ENCODE measurements around the gene CSPG4. TPM values are rescaled to one million over a fixed set of nuclear protein-coding genes. Genes with fewer than 3 reads are reported as not detected.
A peak's percentile ranks its signal among the peaks of the same experiment; 100 is the strongest.

The CSPG4 gene
- total RNA-seq, 2 donors from 2014 or later = 16.8 to 27.6 TPM

DNA sequence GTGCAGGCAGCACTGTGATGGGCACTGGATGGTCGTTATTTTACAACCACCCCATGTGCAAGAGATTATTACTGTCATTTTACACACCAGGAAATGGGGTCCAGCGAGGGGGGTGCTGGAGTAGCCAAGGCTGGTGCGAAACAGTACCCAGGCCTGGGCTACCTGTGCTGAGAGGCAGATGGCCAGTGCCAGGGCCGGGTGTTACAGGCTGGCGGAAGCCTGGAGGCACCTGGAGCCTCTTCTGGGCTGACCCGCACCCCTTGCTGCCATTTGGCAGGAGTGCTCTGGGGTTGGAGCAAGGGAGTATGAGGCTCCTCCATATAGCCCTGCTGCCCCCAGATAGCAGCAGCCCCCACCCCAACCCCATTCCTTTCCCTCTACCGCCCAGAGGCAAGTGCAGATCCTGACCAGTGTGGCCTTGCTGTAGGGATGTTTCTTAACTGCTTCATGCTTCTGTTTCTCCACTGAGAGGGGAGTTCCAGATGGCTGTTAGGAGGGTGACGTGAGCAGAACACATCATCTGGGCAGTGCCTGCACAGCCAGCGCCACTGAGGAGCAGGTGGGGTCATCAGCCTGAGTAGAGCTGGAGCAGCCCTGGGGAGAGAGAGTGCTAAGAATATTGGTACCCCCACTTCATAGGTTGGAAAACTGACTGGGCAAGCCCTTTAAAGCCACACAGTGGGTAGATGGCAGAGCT, 49.7 kb downstream of the CSPG4 start:
- ATAC-seq = no peak
- intact Hi-C loops (cut with DNase I) = no loop called here

DNA sequence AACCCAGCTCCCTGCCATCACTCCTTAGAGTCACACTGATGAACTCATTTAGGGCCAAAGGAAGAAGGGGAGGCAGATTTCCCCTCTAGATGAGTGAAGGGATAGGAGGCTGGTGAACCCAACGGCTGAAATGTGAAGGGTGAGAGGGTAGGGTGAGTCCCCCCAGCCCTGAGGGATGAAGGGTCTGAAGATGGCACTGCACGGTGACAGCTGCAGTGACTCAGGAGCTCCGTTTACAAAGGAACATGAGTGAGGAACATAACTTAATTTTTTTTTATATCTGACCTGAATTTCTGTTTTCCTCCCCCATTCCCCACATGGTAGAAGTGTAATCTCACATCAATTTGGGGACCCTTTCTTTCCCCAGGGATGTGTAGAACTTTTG, 50.9 kb downstream of the CSPG4 start:
- ATAC-seq = no peak
- intact Hi-C loops (cut with DNase I) = no loop called here
- no peak for DNase-seq

More for the DNA sequence above, 49.7 kb downstream of the CSPG4 start:
- DNase-seq = no peak

DNA sequence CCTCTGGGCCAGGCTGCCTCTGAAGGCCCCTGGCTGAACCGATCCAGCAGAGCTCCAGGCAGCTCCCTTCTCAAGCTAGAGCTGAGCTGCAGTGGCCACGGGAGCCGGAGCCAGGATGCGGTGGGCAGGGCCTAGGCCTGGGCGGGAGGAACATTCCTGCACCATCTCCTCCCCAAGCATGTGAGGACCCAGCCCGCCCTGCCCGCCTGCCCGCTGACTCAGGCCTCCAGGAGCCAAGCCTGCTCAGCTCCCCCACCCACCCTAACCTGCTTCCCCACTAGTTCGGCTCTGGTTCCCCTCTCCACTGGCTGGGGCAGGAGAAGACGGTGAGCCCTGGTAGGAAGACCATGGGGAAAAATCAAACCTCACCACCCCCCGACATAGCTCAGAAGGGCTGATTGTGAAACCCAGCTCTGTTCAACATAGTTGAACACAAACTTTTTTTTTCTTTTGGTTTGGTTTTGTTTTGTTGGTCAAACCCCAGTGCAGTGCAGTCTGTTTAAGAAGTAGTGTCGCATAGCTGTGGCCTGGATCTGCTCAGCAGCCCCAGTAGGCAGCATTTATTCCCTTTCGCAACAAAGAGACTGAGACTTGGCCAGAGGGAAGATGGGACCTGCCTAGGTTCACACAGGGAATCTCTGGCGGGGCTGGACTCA, 51.4 kb downstream of the CSPG4 start:
- ATAC-seq (peak; percentile 90 to 94), DNase-seq (peak; percentile 90)
- intact Hi-C loops (cut with DNase I) = no loop called here

DNA sequence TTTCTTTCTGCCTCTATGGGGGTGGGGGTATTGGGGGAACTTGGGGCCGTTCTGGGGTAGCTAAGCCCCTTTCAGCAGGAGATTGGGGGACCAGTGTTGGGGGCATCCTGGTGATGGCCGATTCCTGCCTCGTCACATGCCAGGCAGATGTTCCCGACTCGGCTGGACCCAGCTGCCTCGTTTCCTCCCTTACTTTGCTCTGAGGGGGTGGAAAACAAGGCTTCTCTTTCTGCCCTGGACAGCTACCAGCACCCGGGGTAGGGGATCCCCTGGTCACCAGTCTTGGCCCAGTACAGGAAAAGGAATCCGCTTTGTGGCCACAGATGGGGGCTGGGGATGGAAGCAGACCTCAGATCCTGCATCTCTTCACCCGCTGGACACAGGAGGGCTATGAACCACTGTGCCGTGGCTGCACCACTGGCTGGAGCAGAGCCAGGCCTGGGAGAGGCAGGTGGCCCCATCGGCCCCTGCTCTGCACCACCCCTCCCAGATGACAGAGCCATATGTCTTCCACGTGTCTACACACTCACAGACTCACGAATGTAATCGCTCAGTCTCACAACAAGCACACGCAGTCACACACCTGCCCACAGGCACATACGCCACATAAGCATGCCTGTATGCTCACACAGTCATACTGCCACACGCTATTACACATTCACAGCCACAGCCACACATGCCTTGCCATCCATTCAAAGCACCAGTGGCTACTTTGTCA, 52.6 kb downstream of the CSPG4 start:
- ATAC-seq (no peak), DNase-seq (no peak)
- intact Hi-C loops (cut with DNase I) = no loop called here

DNA sequence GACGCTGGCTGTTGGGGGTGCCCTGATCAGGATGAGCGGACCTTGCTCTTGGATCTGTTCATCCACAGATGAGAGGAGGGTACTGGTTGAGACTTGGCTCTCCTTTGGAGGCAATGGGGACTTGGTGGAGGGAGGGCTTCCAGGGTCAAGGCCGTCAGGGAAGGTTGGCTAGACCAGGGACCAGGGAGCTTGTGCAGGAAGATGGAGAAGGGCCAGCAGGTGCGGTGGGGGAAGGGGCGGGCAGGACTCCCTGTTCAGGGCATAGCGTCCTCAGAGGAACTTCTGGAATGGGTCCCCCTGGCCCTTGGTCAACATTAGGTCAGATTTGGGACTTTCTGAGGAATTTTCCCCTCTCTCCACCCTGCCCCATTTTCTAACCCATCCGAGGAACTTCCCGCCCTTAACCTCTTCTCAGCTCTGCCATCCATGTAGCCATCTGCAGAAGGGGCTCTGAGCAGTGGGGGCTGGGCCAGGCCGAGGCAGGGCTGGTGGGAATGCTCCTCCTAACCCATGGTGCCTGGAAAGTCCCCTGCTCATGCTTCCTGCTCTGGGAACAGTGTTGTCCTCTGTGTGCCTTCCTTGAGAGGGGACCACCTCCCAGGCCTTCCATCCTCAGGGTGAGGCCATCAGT, 53.4 kb downstream of the CSPG4 start:
- no peak for DNase-seq
- intact Hi-C loops (cut with DNase I) = no loop called here
- no peak for ATAC-seq

DNA sequence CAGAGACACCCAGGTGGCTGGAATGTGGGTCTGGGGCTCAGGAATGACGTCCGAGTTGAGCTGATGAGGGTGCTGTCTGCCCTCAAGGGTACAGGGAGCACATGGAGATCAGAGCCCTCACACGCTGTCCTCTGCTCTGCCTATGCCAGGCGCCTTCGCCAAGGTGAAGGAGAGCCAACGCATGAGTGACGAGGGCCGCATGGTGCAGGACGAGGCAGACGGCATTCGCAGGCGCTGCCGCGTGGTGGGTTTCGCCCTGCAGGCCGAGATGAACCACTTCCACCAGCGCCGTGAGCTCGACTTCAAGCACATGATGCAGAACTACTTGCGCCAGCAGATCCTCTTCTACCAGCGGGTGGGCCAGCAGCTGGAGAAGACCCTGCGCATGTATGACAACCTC, 55.8 kb downstream of the CSPG4 start:
- ATAC-seq (no peak), DNase-seq (no peak)
- intact Hi-C loops (cut with DNase I) = no loop called here

DNA sequence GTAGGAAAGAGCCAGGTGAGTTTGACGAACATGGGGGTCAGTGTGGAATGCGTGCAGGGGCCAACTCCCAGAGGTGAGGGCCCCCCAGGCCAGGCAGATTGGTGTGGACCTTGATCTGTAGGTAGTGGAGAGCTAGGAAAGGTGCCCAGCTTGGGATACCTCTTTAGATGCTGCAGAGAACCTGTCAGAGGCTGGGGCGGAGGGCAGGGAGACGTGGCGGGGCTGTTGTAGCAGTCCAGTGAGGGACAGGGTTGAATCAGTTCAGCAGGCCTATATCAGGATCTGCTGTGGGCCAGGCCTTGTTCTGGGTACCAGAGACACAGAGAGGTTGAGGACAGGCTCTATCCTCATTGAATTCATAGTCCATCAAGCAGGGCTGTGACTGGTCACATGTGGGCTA, 56.3 kb downstream of the CSPG4 start:
- intact Hi-C loops (cut with DNase I) = no loop called here
- ATAC-seq (no peak), DNase-seq (no peak)

DNA sequence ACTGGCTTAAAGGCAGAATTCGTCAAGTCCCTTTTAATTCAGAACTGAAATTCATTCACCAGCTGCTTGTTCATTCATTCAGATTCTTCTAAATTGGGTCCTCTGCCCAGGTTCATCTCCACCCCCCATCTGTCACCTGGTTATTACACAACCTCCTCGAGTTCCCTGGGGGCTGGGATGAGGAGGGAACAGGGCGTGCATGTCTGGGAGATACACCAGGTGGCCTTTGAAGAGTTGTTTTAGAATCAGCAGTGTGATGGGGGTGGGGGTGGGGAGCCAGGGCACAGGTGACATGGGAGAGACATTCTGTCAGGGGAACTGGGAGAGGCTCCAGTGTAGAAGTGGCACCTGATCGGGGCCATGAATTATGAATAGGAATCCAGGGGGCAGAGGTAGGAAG, 56.7 kb downstream of the CSPG4 start:
- no peak for ATAC-seq
- DNase-seq = no peak
- intact Hi-C loops (cut with DNase I) = no loop called here

DNA sequence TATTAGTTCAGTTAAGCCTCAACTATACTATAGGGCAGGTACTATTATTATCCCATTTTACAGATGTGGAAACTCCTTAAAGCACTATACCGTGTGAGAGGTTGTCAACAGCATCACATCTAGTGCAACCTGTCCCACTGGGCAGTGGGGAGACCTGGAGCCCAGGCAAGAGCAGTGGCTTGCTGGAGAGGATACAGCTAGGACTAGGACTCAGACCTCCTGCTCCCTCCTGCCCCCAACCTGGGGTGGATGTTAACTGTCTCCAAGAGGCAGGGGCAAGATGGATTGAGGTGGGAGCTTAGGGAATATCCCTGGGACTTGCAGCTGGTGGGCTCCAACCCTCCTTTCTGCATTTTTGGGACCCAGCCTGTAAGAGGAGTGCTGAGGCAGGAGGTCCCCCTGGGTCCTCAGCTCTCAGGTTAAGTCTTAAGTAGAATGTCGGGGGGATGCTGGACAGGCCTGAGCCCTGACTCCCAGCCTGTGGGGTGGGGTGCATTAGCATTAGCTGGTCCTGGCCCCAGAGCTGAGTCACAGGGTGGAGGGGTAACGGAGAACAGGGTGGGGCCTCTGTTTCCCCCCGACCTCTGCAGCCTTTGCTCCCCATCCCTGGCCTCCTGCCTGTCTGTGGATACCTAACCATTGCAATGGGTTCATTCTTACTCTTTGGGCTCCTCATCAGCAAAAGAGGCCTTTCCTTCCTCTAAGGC, 58.3 kb downstream of the CSPG4 start:
- ATAC-seq (no peak), DNase-seq (no peak)
- intact Hi-C loops (cut with DNase I) = no loop called here

DNA sequence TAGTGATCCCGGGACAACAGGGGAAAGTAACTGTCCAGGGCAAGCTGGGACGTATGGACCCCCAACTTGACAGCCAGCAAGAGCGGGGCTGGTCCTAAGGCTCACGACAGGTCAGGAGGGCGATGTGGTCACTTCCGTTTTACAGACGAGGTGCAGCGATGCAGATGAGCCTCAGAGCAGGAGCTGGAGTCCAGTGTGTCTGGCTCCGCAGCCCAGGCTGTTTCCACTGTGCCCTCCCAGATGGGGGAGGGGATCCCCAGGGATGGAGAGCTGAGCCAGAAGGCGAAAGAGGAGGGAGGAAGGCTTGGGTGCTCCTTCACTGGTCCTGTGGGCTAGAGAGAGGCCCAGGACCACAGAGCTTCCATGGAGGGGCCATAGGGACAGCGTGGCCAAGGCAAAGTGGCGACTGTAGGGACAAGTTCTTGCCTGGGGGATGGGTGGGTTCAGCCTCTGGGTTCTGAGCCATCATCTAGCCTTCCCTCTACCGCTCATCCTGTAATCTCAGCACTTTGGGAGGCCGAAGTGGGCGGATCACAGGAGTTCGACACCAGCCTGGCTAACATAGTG, 59.2 kb downstream of the CSPG4 start:
- DNase-seq = no peak
- ATAC-seq = peak in 1 of 2 donors; percentile 10
- intact Hi-C loops (cut with DNase I) = no loop called here

DNA sequence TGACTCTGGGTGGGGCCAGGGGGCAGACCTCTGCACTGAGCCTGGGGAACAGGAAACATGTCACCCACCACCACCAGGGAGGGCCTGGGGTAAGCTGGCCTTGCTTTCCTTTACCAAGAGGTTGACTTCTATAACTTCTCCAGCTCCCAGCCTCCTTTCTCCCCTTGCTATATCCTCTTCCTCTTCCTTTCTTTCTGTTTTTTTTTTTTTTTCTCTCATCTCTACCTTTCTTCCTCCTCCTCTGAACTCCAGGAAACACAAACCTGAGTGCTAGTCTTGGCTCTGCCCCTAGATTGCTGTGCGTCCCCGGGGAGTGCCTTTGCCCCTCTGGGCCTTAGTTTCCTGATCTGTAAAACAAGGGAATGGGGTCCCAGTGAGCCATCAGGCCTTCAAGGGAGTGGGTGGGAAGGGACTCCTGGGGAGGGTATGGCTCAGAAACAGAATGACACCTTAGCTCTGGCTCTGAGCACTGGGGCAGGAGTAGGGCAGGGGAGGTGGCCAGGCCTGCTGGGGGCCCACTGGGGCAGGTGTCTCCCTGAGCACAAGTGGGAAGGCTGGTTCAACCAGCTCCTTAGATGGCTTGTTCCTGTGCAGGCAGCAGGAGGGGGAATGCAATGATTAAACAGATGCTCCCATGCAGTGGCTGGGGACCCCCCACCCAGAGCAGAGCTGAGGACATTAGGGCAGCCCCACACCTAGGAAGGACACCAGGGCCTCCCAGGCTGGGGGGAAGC, 60.7 kb downstream of the CSPG4 start:
- intact Hi-C loops (cut with DNase I) = no loop called here
- ATAC-seq (no peak), DNase-seq (no peak)

DNA sequence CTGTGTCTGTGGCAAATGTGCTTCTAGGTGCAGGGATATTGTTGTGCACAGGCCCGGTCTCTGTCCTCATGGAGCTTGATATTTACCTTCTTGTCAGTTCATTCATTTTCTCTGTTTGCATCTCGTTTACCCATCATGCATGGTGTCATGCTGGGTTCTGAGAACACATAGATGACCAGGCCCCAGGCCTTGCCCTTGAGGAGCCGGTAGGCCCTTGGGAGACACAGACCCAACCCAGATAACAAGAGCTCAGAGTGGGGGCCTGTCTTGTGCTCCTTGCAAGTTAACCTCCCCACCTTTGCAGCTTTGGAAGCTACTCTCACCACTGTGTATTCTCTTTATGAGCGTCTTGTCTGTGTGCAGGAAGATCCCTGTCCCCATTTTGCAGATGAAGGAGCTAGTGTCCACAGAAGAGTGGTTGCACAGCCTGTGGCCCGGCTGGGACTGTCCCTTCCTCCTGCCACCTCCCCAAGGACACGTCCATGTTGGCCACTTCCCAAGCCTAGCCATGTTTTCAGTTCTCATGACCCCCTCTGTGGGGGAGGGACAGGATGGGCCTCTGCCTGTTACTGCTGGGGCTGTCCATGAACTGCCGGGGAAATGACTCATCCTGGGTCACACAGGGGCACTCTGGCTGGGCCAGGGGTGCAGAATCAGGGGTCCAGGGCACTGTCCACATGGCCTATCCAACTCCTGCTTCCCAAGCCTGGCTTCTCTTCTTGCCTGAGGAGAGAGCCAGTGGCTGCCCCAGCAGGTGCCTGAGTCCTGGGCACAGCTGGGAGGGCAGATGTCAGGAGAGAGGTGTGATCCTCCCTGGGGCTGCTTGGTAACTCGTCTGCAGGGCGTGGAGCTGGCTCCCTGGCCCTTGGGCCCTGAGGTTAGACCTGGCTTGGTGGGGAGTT, 61.5 kb downstream of the CSPG4 start:
- DNase-seq (peak; percentile 77), ATAC-seq (peak in 1 of 2 donors; percentile 23)

DNA sequence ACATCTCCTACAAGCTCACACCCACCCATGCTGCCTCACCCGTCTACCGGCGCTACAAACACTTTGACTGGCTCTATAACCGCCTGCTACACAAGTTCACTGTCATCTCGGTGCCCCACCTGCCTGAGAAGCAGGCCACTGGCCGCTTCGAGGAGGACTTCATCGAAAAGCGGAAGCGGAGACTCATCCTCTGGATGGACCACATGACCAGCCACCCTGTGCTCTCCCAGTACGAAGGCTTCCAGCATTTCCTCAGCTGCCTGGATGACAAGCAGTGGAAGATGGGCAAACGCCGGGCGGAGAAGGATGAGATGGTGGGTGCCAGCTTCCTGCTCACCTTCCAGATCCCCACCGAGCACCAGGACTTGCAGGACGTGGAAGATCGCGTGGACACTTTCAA, 62.8 kb downstream of the CSPG4 start:
- intact Hi-C loops (cut with DNase I) = no loop called here
- ATAC-seq (no peak), DNase-seq (no peak)

More for the DNA sequence above, 61.5 kb downstream of the CSPG4 start:
- intact Hi-C loops (cut with DNase I) = no loop called here

DNA sequence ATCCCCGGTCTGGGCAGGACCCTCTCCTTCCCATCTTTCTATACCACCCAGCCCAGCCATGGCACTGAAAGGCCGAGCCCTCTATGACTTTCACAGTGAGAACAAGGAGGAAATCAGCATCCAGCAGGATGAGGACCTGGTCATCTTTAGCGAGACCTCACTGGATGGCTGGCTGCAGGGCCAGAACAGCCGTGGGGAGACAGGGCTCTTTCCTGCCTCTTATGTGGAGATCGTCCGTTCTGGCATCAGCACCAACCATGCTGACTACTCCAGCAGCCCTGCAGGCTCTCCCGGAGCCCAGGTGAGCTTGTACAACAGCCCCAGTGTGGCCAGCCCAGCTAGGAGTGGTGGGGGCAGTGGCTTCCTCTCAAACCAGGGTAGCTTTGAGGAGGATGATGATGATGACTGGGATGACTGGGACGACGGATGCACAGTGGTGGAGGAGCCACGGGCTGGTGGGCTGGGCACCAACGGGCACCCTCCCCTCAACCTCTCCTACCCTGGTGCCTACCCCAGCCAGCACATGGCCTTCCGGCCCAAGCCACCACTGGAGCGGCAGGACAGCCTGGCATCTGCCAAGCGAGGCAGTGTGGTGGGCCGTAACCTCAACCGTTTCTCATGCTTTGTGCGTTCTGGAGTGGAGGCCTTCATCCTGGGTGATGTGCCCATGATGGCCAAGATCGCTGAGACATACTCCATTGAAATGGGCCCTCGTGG, 63.4 kb downstream of the CSPG4 start:
- DNase-seq = no peak
- intact Hi-C loops (cut with DNase I) = no loop called here
- ATAC-seq = no peak

DNA sequence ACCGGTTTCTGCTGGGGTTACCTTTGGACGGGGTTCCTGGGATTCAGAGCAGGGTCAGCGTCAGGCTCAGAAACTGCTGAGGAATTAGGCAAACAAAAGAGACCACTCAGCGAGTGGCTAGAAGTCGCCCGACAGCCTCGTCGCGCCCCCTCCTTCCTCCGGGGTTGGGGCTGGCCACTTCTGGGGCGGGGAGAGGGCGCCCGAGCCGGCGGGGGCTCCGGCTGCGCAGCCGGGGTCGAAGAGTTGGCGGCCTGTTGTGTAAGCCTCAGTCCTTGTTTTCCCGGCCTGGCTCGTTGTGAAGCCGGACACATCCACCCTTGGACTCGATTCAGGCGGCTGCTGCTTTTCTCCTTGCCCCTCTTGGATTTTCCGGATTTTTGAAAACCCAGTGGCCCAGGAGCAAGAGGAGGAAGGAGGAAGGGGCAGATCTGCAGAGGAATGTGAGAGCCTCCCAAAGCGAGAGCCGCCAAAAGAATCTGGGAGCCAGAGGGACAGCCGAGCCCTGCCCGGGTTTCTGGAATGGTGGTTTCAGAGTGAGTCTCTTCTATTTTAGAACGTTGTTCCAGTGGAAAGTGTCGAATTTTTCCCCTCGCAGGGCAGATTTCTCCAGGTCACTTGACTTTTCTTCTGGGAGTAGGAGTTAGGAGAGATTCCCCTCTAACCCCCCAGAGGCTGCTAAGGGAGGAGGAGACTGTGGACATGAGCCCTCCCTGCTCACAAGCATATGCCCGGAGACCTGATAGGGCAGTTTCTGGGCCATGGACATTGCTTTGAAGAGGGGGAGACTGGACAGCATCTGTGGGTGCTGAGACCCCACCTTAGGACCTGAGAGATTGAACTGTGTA, 64.3 kb downstream of the CSPG4 start:
- peak; percentile 23 to 45 for ATAC-seq

More for the DNA sequence above, 64.3 kb downstream of the CSPG4 start:
- intact Hi-C loops (cut with DNase I) = no loop called here
- DNase-seq = peak; percentile 64
